Astrocyte of the spinal cord (primary cell): ENCODE results near the gene TAF6.

Experiments
- DNase-seq: peaks from one replicate; pipeline ENCODE4 v3.0.0; 2011; ENCODE audit warnings: low read depth, low spot score
- H3K4me3 ChIP-seq: 2 replicates; pipeline ENCODE4 v1.5.1; 2011; ENCODE audit warnings: low read depth, mild to moderate bottlenecking, low read length, moderate library complexity
- CTCF ChIP-seq: IDR thresholded peaks from 2 replicates; pipeline ENCODE4 v1.5.1; 2012; ENCODE audit warnings: low read depth, mild to moderate bottlenecking, low read length, inconsistent platforms
- in situ Hi-C: cut with HindIII; loops from 2 replicates; pipeline ENCODE4 v1.10.0; 2017; ENCODE audit warnings: low sequenced_read_pairs

Gene TAF6

GRCh38 chr7:100095289-100095688, 23.9 kb downstream of the TAF6 start:
- H3K4me3 ChIP-seq = no peak overlapping the region
- no peak for TF ChIP-seq CTCF
- no peak for DNase-seq
- in situ Hi-C loops = no loop called here

GRCh38 chr7:100093925-100094486, 25.2 kb downstream of the TAF6 start:
- in situ Hi-C loops = no loop called here
- TF ChIP-seq CTCF = no peak
- DNase-seq = no peak
- no peak overlapping the region for H3K4me3 ChIP-seq

DNA sequence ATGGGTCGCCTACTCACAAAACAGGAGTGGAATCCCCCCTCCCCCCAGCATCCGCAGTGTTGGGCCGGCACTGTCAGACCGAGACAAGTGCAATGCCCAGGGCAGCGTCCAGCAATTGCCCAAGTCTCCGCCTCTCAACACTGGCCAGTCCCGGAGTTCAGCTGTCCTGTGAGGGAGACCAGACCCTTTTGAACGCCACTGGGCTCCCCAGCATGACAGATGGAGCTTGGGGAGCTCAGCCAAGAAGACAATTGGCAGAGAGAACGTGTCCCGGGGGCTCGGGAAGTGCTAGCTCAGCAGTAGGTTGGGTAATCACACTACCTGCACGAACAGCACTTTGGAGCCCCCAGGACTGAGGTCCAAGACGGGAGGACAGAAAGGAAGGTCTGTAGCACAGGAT, 25.7 kb downstream of the TAF6 start:
- in situ Hi-C loops = no loop called here
- TF ChIP-seq CTCF = no peak
- DNase-seq = no peak
- no peak overlapping the region for H3K4me3 ChIP-seq

DNA sequence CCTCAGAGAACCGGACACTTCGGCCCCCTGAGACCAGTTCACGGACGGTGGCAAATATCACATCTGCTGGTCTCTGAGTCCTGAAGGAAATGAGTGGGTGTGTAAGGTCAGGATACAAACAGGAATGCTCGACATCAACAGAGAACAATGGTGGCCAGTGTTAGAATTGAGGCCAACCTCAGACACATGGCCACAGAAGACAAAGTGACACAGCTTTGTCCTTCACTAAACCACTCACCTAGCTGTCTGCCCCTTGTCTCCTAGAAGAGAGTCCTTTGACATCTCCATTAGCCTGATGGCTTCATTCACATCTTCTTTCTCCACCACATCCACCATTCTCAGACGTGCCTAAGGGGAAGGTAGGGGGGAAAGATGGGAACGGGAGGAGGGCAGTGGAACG, 26.1 kb downstream of the TAF6 start:
- TF ChIP-seq CTCF = no peak
- in situ Hi-C loops = no loop called here

GRCh38 chr7:100091411-100092181, 27.6 kb downstream of the TAF6 start:
- no peak for DNase-seq
- in situ Hi-C loops = no loop called here
- H3K4me3 ChIP-seq = no peak overlapping the region
- TF ChIP-seq CTCF = peak; percentile 14

More for the DNA sequence above, 26.1 kb downstream of the TAF6 start:
- no peak for DNase-seq
- H3K4me3 ChIP-seq = no peak overlapping the region

- TF ChIP-seq CTCF = no peak
- in situ Hi-C loops = no loop called here
- H3K4me3 ChIP-seq = no peak overlapping the region
- no peak for DNase-seq
Measured at GRCh38 chr7:100090527-100091410, 28.4 kb downstream of the TAF6 start.
